Measurements from ENCODE around the gene C2CD4C. TPM values are rescaled to one million over a fixed set of nuclear protein-coding genes. Genes with fewer than 3 reads are reported as not detected.
"Not testable (repeated sequence)": the region's sequence is repeated elsewhere in the genome, so short reads cannot be mapped to it uniquely, and the experiment has no call there.

C2CD4C gene
- polyA plus RNA-seq, 4 donors = 1.4 to 3.4 (median 2.9) TPM

DNA sequence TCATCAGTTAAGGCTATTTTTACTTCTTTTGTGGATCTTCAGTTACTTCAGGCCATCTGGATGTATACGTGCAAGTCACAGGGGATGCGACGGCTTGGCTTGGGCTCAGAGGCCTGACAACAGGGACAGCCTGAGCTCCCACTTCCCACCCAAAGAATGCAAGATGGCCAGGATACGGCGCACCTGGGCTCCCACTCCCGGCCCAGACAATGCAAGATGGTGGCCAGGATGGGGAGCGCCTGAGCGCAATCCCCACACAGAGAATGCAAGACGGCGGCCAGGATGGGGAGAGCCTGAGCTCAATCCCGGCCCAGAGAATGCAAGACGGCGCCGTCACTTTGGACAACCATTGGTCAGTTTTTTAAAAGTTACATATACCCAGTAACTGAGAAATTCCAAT lies 39.1 kb downstream of the C2CD4C start:
- no peak for DNase-seq (ENCODE audit: low read depth in 4 of 4, low spot score in 2 of 4)

DNA sequence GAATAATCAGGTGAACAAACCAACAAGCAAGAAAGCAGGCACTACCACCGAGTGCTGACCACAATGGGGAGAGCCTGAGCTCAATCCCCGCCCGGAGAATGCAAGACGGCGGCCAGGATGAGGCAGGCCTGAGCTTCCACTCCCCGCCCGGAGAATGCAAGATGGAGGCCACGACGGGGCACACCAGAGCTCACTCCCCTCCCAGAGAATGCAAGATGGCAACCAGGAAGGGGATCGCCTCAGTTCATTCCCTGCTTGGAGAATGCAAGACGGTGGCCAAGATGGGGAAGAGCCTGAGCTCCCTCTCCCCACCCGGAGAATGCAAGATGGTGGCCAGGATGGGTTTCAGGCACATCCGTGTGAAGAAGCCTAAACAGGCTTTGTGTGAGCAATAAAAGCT lies 39.7 kb downstream of the C2CD4C start:
- no peak for DNase-seq (ENCODE audit: low read depth in 4 of 4, low spot score in 2 of 4)

DNA sequence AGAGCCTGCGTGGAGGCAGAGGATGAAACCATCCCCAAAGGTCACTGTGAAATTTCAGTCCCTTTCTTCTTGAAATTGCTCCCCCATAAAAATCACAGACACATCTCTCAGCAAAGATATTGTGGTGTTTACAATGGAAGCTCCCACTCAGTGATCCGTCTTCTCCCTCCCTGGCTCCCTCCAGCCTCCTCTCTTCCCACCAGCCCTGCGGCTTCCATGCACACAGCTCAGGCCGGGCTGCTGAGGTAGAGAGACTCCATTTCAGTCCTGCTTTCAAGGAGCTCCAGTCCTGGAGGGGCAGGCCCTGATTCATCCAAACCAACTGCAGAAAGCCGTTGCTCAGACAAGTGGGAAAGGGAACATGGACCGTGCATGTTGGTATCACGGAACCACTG lies 40.3 kb downstream of the C2CD4C start:
- no peak for DNase-seq (ENCODE audit: low read depth in 4 of 4, low spot score in 2 of 4)

DNA sequence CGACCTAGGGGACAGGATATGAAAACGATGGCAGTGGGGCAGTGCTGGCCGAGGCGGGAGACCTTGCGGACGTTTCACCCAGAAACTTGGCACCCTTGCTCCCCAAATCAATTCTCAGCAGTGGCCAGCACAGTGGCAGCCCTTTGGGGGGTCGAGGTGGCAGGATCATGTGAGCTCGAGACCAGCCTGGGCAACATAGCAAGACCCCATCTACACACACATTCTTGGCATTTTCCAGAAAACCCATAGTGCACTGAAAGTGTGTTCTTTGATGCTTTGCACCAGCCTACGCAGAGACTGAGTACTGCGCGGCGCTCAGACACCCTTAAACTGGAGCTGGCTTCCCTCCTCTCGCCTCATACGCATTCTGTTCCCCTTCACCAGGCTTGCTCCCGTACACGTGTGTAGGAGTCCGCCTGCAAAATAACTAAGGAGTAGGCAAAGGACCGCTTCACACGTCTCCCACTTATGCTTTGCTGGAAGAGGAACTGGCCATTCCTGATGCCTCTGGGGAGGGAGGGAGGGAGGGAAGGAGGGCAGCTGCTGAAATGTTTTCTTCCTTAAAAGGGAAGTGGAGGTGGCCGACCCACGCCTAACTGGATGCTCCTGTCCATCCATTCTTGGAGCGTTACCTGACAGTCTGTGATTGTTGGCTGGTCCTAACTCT lies 40.9 kb downstream of the C2CD4C start:
- no peak for DNase-seq (ENCODE audit: low read depth in 4 of 4, low spot score in 2 of 4)

DNA sequence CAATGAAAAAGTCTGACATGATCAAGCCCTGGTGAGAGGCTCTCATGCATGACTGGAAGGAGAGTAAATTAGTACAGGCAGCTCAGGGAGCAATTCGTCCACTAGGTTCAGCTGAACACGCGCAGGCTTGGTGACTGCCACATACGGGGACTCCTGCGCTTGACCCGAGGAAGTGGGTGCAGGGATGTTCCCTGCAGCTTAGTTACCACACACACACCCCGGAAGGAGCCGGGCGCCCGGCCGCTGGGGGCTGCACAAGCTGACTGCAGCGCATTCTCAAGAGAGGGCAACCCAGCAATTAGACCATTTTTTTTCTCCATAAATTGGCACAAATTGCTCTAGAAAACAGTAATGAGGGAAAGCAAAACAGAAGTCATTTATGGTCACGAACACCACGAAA lies 41.4 kb downstream of the C2CD4C start:
- DNase-seq (ENCODE audit: low read depth in 4 of 4, low spot score in 2 of 4) = no peak

DNA sequence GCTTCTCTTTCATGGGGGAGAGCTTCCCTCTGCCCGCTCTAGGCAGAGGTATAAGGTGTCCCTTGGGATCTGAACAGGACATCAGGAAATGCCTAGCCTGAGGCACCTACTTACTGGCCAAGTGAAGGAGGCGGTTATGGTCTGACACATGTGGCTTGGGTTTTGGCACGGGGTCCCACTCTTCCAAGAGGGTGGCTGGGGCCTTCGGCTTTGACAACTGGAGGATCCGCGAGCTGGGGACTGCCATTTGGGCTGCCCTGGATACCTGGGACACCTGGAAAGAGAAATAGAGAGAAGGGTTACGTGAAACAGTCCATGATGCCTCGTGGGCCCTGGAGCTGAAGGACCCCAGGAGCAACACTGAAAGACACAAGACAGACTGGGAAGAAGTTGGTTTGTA lies 42.0 kb downstream of the C2CD4C start:
- no peak for DNase-seq (ENCODE audit: low read depth in 4 of 4, low spot score in 2 of 4)

DNA sequence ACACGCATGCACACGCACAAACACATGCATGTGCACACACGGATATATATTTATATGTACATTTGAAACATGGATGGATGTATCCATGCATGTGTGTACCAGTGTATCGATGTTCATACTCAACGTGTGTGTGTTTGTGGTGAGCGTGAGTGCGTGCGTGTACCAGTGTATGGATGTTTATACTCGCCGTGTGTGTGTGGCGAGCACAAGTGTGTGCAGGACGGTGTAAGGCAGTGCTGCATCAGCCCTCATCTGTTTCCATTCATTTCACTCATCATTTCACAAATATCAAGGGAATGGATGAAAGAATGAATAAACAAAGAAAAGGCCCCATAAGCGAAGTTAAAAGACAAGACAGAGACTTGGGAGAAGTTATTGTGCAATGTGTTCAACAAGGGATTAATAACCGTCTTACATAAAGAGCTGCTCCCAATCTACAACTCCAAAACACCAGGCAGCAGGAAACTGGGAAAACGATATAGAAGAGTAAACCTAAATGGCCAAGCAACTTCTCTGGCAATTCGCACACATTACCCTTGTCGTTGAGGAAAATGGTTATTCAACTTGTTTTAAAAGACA lies 42.7 kb downstream of the C2CD4C start:
- no peak for DNase-seq (ENCODE audit: low read depth in 4 of 4, low spot score in 2 of 4)

DNA sequence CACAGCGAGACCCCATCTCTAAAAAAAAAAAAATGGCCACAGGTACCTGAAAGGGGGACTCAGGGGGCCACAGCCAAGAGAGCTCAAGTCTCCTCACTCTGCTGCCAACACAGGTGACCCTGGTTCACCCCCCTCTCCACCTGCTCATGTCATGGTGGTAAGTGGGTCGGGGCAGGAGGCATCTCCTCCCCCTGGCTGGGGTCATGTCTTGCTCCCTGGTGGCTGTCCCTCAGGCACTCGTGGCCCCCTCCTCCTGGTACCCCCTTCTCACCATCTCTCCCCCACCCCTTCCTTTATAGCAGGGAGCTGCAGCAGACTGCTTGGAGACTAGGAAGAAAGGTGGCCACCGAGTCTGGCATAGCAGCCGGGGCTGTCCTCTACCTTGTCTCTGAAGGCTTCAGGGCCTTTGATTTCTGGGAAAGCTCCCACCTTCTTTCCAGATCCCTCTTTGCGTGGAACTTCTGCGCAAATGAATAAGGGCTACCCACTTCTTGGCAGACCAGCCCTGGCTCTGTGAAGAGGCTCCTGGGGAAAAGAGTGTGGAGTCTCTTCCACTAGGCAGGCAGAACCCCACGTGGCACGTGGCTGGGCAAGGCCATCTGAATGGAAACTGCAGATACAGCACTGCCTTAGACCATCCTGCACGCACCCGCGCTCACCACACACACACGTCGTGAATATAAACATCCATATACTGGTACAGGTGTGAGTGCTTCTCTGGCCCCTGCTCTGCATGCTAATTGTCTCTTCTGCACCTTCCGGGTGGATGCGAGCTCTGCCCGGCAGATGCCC lies 44.3 kb downstream of the C2CD4C start:
- DNase-seq (ENCODE audit: low read depth in 4 of 4, low spot score in 2 of 4) = no peak

DNA sequence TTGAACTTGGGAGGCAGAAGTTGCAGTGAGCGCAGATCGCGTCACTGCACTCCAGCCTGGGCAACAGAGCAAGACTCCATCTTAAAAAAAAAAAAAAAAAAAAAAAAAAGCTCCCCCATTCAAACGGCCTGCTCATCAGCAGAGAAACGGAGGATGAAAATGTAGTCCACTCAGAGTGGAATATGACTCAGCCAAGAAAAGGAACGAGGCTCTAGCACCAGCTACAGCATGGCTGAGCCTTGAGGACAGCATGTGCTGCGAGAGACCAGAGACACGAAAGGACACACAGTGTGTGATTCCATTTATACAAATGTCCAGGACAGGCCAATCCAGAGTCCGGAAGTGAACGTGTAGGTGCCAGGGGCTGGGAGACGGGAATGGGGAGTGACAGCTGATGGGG lies 46.3 kb downstream of the C2CD4C start:
- no peak for DNase-seq (ENCODE audit: low read depth in 4 of 4, low spot score in 2 of 4)

DNA sequence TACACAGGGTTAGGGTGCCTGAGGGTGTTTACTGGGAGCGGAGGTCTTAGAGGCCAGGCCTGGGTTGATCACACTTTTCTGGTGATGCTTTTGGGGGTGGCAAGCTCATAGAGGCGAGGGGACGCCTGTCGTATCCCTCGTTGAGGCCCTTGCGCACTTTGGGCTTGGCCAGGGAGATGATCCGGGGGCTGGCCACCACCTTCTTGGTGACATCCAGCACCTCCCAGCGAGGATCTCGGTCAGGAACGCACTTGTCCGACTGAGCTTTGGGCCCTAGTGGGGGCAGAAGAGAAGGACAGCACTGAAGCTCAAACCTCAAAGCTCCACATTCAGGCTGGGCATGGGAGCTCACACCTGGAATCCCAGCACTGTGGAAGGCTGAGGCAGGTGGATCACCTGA lies 46.8 kb downstream of the C2CD4C start:
- DNase-seq (ENCODE audit: low read depth in 4 of 4, low spot score in 2 of 4) = no peak

DNA sequence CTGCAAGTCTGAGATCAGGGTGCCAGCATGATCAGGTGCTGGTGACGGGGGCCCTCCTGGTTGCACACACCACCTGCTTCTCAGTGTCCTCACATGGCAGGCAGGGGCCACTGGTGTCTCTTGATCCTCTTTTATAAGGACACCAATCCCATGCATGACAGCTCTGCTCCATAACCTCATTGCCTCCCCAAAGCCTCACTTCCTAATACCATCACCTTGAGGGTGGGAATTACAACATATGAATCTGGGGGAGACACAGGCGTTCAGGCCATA lies 49.4 kb downstream of the C2CD4C start:
- DNase-seq (ENCODE audit: low read depth in 4 of 4, low spot score in 2 of 4) = no peak

DNA sequence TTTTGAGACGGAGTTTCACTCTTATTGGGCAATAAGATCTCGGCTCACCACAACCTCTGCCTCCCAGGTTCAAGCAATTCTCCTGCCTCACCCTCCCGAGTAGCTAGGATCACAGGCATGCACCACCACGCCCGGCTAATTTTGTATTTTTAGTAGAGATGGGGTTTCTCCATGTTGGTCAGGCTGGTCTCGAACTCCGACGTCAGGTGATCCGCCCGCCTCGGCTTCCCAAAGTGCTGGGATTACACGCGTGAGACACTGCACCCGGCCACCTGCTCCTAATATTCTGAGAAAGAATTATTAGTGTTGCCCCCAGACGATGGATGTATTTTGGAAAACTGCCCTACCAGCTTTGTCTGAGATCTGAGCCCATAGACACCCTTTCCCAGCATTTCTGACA lies 53.4 kb downstream of the C2CD4C start:
- DNase-seq (ENCODE audit: low read depth in 4 of 4, low spot score in 2 of 4) = not testable (repeated sequence)

Other genes with a start within 250 kb of the C2CD4C start
- gene PLPP2, start 117.7 kb downstream of the C2CD4C start, polyA plus RNA-seq (ENCODE audit: insufficient read length in 4 of 4) = 1 to 10 TPM; 2.1 to 4.2 (median 3.1) TPM
- gene MIER2, start 64.4 kb downstream of the C2CD4C start, polyA plus RNA-seq (ENCODE audit: insufficient read length in 4 of 4) = 10 to 100 TPM; 24.0 to 36.6 (median 31.3) TPM
- gene SHC2, start 51.9 kb upstream of the C2CD4C start, polyA plus RNA-seq (ENCODE audit: insufficient read length in 4 of 4) = 10 to 100 TPM; 22.9 to 44.9 (median 38.6) TPM
- 1 to 10 TPM; 3.2 to 6.6 (median 4.0) TPM for gene MADCAM1, start 87.3 kb upstream of the C2CD4C start, polyA plus RNA-seq (ENCODE audit: insufficient read length in 4 of 4)
- 10 to 100 TPM in 3 of 4 donors, 1 to 10 TPM in 1; 6.4 to 19.5 (median 14.0) TPM for gene TPGS1, start 98.3 kb upstream of the C2CD4C start, polyA plus RNA-seq (ENCODE audit: insufficient read length in 4 of 4)
- 10 to 100 TPM; 57.9 to 77.6 (median 66.3) TPM for gene CDC34, start 122.6 kb upstream of the C2CD4C start, polyA plus RNA-seq (ENCODE audit: insufficient read length in 4 of 4)
- gene GZMM, start 134.9 kb upstream of the C2CD4C start, polyA plus RNA-seq (ENCODE audit: insufficient read length in 4 of 4) = under 1 TPM; 0.25 to 0.48 (median 0.28) TPM
- gene BSG, start 163.4 kb upstream of the C2CD4C start, polyA plus RNA-seq (ENCODE audit: insufficient read length in 4 of 4) = 100 to 1,000 TPM; 392 to 568 (median 507) TPM
- under 1 TPM; 0.27 to 0.58 (median 0.31) TPM for gene HCN2, start 180.7 kb upstream of the C2CD4C start, polyA plus RNA-seq (ENCODE audit: insufficient read length in 4 of 4)
- gene POLRMT, start 224.4 kb upstream of the C2CD4C start, polyA plus RNA-seq (ENCODE audit: insufficient read length in 4 of 4) = 10 to 100 TPM; 55.8 to 68.1 (median 60.8) TPM
- gene FGF22, start 230.7 kb upstream of the C2CD4C start, polyA plus RNA-seq (ENCODE audit: insufficient read length in 4 of 4) = under 1 TPM; 0.27 to 0.96 (median 0.62) TPM

Measured in left renal cortex interstitium (tissue), 4 donors.